Measurements from ENCODE around the gene PLCXD1.

- TF ChIP-seq POLR2A (IDR thresholded peaks at IDR 0.05) (no peak), CTCF (IDR thresholded peaks at IDR 0.05) (no peak)
These were observed 7.4 kb downstream of the PLCXD1 start for GRCh38 chrX:288561-288991.
